MM.1S (cell line): Measurements from ENCODE around the gene PTGER3.
"Not testable (repeated sequence)": the region's sequence is repeated elsewhere in the genome, so short reads cannot be mapped to it uniquely, and the experiment has no call there.

Experiments used
- DNase-seq: peaks from one replicate; pipeline ENCODE4 v3.0.0-alpha.2; 2015
- H2AFZ ChIP-seq: fragments of 300-600 bp; sonication (generic); 2 replicates; pipeline ENCODE4 v1.6.0; 2016; ENCODE audit warnings: antibody characterized with exemption, low read length
- H3F3A ChIP-seq: fragments of 300-600 bp; sonication (generic); 2 replicates; pipeline ENCODE4 v1.6.1; 2016; ENCODE audit warnings: mild to moderate bottlenecking, antibody characterized with exemption, low read length, moderate library complexity, mixed read lengths; ENCODE audit not compliant: insufficient read depth
- H3K27ac ChIP-seq: fragments of 300-600 bp; sonication (generic); 2 replicates; pipeline ENCODE4 v1.5.1; 2016; ENCODE audit warnings: mild to moderate bottlenecking, low read length
- H3K27me3 ChIP-seq: fragments of 300-600 bp; sonication (generic); replicated peaks from 2 replicates; pipeline ENCODE4 v1.6.0; 2016; ENCODE audit warnings: low read length; ENCODE audit not compliant: insufficient read depth
- H3K36me3 ChIP-seq: fragments of 300-600 bp; sonication (generic); replicated peaks from 2 replicates; pipeline ENCODE4 v1.6.1; 2016; ENCODE audit warnings: mild to moderate bottlenecking, low read length, mixed read lengths; ENCODE audit not compliant: insufficient read depth
- H3K4me1 ChIP-seq: fragments of 300-600 bp; sonication (generic); 2 replicates; pipeline ENCODE4 v1.6.1; 2016; ENCODE audit warnings: low read length, mixed read lengths
- H3K4me2 ChIP-seq: fragments of 300-600 bp; sonication (generic); 2 replicates; pipeline ENCODE4 v1.6.0; 2016; ENCODE audit warnings: low read depth, low read length
- H3K4me3 ChIP-seq: fragments of 300-600 bp; sonication (generic); 2 replicates; pipeline ENCODE4 v1.5.1; 2016; ENCODE audit warnings: low read length, mixed read lengths
- H3K79me2 ChIP-seq: fragments of 300-600 bp; sonication (generic); 2 replicates; pipeline ENCODE4 v1.6.1; 2016; ENCODE audit warnings: mixed run types, low read length, mixed read lengths
- H3K9ac ChIP-seq: fragments of 300-600 bp; sonication (generic); 2 replicates; pipeline ENCODE4 v1.6.1; 2016; ENCODE audit warnings: low read length, mixed read lengths
- H3K9me2 ChIP-seq: fragments of 300-600 bp; sonication (generic); replicated peaks from 2 replicates; pipeline ENCODE4 v1.6.1; 2016; ENCODE audit warnings: mild to moderate bottlenecking, low read length, mixed read lengths; ENCODE audit not compliant: insufficient read depth
- H3K9me3 ChIP-seq: fragments of 300-600 bp; sonication (generic); replicated peaks from 2 replicates; pipeline ENCODE4 v1.6.1; 2016; ENCODE audit warnings: mild to moderate bottlenecking, low read length, mixed read lengths; ENCODE audit not compliant: insufficient read depth
- H4K20me1 ChIP-seq: fragments of 300-600 bp; sonication (generic); 2 replicates; pipeline ENCODE4 v1.6.1; 2016; ENCODE audit warnings: mild to moderate bottlenecking, low read length, moderate library complexity, mixed read lengths; ENCODE audit not compliant: insufficient read depth
- EZH2 ChIP-seq: fragments of 300-600 bp; sonication (generic); optimal IDR thresholded peaks from 2 replicates; pipeline ENCODE3; 2017; ENCODE audit warnings: low read depth, mild to moderate bottlenecking, antibody characterized with exemption, low read length, mixed read lengths
- EZH2phosphoT487 ChIP-seq: fragments of 300-600 bp; sonication (generic); IDR thresholded peaks from 2 replicates; pipeline ENCODE4 v1.6.1; 2018; ENCODE audit warnings: antibody characterized with exemption, low read length
- TF ChIP-seq, protein P1 (sequence below): fragments of 300-600 bp; sonication (generic); IDR thresholded peaks from 2 replicates; pipeline ENCODE4 v1.5.1; 2016; ENCODE audit warnings: antibody characterized with exemption, low read length, mixed read lengths

The PTGER3 gene

DNA sequence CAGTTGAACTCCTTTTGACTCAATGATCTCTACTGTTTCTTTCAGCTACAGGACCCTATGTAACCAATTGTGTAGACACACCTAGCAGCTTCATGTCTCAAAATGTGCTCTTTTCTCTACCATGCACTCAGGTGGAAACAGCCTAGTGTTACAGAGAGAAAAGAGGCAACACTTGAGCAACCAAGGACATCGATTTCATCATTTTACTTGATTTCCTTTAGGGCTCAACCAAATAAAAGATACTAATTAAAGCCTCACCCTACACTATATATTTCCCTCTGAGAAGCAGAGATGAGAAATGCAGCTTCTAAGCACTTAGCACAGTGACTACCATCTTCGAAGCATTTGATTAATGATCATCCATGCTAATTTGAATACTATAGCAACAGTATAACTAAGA lies 55.1 kb downstream of the PTGER3 start:
- no peaks in the 10 kb centered on the region for H3K4me1 ChIP-seq
- no peaks in the 10 kb centered on the region for H3K9me2 ChIP-seq
- H3K9me3 ChIP-seq = no peaks in the 10 kb centered on the region
- DNase-seq = no peak
- no peaks in the 10 kb centered on the region for H3K36me3 ChIP-seq
- H3K4me3 ChIP-seq = no peak overlapping the region
- no peak overlapping the region for H3K27ac ChIP-seq
- H3K27me3 ChIP-seq = no peaks in the 10 kb centered on the region
- no peaks in the 10 kb centered on the region for H3F3A ChIP-seq
- no peak overlapping the region for H3K9ac ChIP-seq
- H4K20me1 ChIP-seq = no peaks in the 10 kb centered on the region
- H3K4me2 ChIP-seq = no peak overlapping the region
- TF ChIP-seq, protein P1, sequence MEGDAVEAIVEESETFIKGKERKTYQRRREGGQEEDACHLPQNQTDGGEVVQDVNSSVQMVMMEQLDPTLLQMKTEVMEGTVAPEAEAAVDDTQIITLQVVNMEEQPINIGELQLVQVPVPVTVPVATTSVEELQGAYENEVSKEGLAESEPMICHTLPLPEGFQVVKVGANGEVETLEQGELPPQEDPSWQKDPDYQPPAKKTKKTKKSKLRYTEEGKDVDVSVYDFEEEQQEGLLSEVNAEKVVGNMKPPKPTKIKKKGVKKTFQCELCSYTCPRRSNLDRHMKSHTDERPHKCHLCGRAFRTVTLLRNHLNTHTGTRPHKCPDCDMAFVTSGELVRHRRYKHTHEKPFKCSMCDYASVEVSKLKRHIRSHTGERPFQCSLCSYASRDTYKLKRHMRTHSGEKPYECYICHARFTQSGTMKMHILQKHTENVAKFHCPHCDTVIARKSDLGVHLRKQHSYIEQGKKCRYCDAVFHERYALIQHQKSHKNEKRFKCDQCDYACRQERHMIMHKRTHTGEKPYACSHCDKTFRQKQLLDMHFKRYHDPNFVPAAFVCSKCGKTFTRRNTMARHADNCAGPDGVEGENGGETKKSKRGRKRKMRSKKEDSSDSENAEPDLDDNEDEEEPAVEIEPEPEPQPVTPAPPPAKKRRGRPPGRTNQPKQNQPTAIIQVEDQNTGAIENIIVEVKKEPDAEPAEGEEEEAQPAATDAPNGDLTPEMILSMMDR = no peak
- TF ChIP-seq EZH2 (no peak), EZH2phosphoT487 (no peak)
- no peak overlapping the region for H2AFZ ChIP-seq
- H3K79me2 ChIP-seq = no peaks in the 10 kb centered on the region

DNA sequence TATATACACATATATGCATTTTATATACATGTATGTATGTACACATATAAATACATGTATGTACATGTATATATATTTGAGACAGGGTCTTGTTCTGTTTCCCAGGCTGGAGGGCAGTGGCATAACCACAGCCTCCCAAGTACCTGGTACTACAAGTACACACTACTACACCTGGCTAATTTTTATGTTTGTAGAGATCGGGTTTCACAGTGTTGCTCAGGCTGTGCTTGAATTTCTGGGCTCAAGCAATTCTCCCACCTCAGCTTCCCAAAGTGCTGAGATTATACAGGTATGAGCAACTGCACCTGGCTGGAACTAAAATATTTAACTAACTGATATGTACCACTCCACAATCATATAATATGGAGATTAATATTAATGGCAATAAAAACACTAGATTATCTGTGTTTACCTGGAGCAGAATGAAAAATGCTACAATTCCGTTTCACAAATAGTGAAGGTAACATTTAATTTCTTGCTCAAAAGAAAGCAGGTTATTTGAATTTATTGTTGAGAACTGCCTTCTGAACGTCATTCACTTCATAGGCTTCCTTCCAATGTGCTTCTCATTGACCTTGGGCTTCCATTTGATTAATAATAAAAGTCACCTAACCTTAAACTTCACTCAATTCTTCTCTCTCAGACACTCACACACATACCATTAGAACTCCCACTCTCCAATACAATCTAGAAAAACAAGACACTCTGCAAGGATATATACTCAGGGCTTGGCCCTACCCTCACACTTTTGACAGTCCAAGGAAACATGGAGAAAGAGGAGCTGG lies 57.0 kb downstream of the PTGER3 start:
- no peaks in the 10 kb centered on the region for H4K20me1 ChIP-seq
- H3K27me3 ChIP-seq = no peaks in the 10 kb centered on the region
- no peaks in the 10 kb centered on the region for H3K79me2 ChIP-seq
- no peak for DNase-seq
- H3K9me3 ChIP-seq = no peaks in the 10 kb centered on the region
- TF ChIP-seq EZH2 = no peak
- TF ChIP-seq, protein P1 = no peak
- TF ChIP-seq EZH2phosphoT487 = no peak
- no peaks in the 10 kb centered on the region for H3K36me3 ChIP-seq
- no peak overlapping the region for H3K4me2 ChIP-seq
- no peak overlapping the region for H3K27ac ChIP-seq
- H2AFZ ChIP-seq = no peak overlapping the region
- H3K4me3 ChIP-seq = no peak overlapping the region
- no peaks in the 10 kb centered on the region for H3F3A ChIP-seq
- no peaks in the 10 kb centered on the region for H3K4me1 ChIP-seq
- H3K9ac ChIP-seq = no peak overlapping the region
- H3K9me2 ChIP-seq = no peaks in the 10 kb centered on the region

DNA sequence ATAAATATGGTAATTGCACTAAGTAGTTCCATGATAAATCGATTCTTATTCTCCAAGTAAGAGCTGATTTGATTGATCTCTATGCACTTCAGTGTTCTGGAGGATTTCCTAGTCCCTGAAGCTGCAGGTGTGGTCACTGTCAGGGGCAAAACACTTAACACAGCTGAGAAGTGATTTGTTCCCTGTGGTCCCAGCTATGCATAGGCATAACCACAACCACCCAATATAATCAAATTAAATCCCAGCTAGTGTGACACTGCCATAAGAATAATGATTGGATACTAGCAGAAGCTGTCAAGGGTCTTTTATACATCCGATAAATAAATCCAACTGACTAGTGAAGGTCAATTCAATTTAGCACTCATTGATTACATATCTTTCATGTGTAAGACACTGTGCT lies 60.1 kb downstream of the PTGER3 start:
- TF ChIP-seq, protein P1 = no peak
- TF ChIP-seq EZH2 (no peak), EZH2phosphoT487 (no peak)
- no peaks in the 10 kb centered on the region for H3F3A ChIP-seq
- no peaks in the 10 kb centered on the region for H4K20me1 ChIP-seq
- no peaks in the 10 kb centered on the region for H3K9me2 ChIP-seq
- no peak overlapping the region for H3K27ac ChIP-seq
- H2AFZ ChIP-seq = no peak overlapping the region
- no peak overlapping the region for H3K4me2 ChIP-seq
- H3K9ac ChIP-seq = no peak overlapping the region
- H3K79me2 ChIP-seq = no peaks in the 10 kb centered on the region
- H3K4me3 ChIP-seq = no peak overlapping the region
- H3K9me3 ChIP-seq = no peaks in the 10 kb centered on the region
- no peaks in the 10 kb centered on the region for H3K27me3 ChIP-seq
- DNase-seq = no peak
- H3K36me3 ChIP-seq = no peaks in the 10 kb centered on the region
- no peaks in the 10 kb centered on the region for H3K4me1 ChIP-seq

DNA sequence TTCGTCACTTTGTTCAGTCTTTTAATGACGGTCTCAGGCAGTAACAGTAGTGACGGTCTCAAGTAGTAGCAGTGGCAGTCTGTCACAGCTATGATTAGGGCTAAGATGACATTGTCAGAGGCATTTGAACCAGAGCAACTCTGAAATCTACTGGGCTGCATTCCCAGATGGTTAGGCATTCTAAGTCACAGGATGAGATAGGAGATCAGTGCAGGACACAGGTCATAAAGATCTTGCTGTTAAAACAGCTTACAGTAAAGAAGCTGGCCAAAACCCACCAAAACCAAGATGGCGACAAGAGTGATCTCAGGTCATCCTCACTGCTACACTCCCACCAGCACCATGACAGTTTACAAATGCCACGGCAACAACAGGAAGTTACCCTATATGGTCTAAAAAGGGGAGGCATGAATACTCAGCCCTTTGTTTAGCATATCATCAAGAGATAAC lies 61.8 kb downstream of the PTGER3 start:
- not testable (repeated sequence) for H3K9ac ChIP-seq, H3K9me2 ChIP-seq, H3K36me3 ChIP-seq, H3F3A ChIP-seq, DNase-seq, H3K4me3 ChIP-seq, H2AFZ ChIP-seq, H3K4me1 ChIP-seq, H4K20me1 ChIP-seq, H3K27ac ChIP-seq, H3K27me3 ChIP-seq, H3K4me2 ChIP-seq, H3K79me2 ChIP-seq, H3K9me3 ChIP-seq

DNA sequence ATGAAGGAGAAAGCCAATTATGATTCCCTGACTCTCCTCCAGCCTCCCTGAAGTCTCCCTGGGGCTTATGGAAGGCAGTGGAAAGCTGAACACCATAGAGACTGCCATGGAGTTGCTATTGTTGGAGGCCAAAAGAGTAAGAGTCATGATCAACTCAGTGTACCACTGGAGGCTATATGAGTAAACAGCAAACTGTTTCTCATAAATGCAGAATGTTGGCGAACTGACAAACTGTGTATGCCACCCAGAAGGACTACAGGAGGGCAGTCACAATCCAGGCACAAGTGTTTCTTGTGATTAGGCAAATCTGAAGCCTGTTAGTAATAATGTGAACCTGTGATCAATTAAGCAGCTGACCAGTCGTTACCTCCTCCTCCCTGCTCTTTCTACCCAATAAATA lies 62.3 kb downstream of the PTGER3 start:
- DNase-seq = not testable (repeated sequence)

More for the DNA sequence above, 62.3 kb downstream of the PTGER3 start:
- H3K36me3 ChIP-seq, H3K27me3 ChIP-seq, H3K4me3 ChIP-seq, H3K79me2 ChIP-seq, H3F3A ChIP-seq, H3K9me2 ChIP-seq, H3K4me1 ChIP-seq, H3K27ac ChIP-seq, H2AFZ ChIP-seq, H3K4me2 ChIP-seq, H3K9ac ChIP-seq, H3K9me3 ChIP-seq, H4K20me1 ChIP-seq: not testable (repeated sequence)
